GM23248 (cell line): Measurements from ENCODE around the gene ALK. TPM values are rescaled to one million over a fixed set of nuclear protein-coding genes. Genes with fewer than 3 reads are reported as not detected.
"Not testable (repeated sequence)": the region's sequence is repeated elsewhere in the genome, so short reads cannot be mapped to it uniquely, and the experiment has no call there.

ENCODE experiments used
- DNase-seq: peaks from one replicate; pipeline ENCODE4 v3.0.0-alpha.2; 2015
- H2AFZ ChIP-seq: fragments of 200-600 bp; sonication (generic); 2 replicates; pipeline ENCODE4 v1.6.1; 2016; ENCODE audit warnings: antibody characterized with exemption
- H3F3A ChIP-seq: fragments of 200-600 bp; sonication (generic); 2 replicates; pipeline ENCODE4 v1.6.1; 2016; ENCODE audit warnings: mild to moderate bottlenecking, antibody characterized with exemption, mixed run types; ENCODE audit not compliant: insufficient read depth
- H3K27ac ChIP-seq: fragments of 200-600 bp; sonication (generic); 2 replicates; pipeline ENCODE4 v1.5.1; 2016; ENCODE audit warnings: mild to moderate bottlenecking
- H3K27me3 ChIP-seq: fragments of 200-600 bp; sonication (generic); replicated peaks from 2 replicates; pipeline ENCODE4 v1.6.1; 2016; ENCODE audit warnings: mild to moderate bottlenecking; ENCODE audit not compliant: insufficient read depth
- H3K36me3 ChIP-seq: fragments of 200-600 bp; sonication (generic); 2 replicates; pipeline ENCODE4 v1.6.1; 2016; ENCODE audit warnings: low read depth, mild to moderate bottlenecking
- H3K4me1 ChIP-seq: fragments of 200-600 bp; sonication (generic); 2 replicates; pipeline ENCODE4 v1.6.1; 2016; ENCODE audit warnings: mild to moderate bottlenecking; ENCODE audit not compliant: insufficient read depth
- H3K4me2 ChIP-seq: fragments of 200-600 bp; sonication (generic); one replicate; pipeline ENCODE4 v1.6.1; 2016; ENCODE audit warnings: mild to moderate bottlenecking; ENCODE audit not compliant: unreplicated experiment
- H3K4me3 ChIP-seq: fragments of 200-600 bp; sonication (generic); 2 replicates; pipeline ENCODE4 v1.5.1; 2016; ENCODE audit warnings: mild to moderate bottlenecking
- H3K79me2 ChIP-seq: fragments of 200-600 bp; sonication (generic); 2 replicates; pipeline ENCODE4 v1.6.1; 2016; ENCODE audit warnings: mild to moderate bottlenecking; ENCODE audit not compliant: insufficient read depth
- H3K9ac ChIP-seq: fragments of 200-600 bp; sonication (generic); 2 replicates; pipeline ENCODE4 v1.6.1; 2016; ENCODE audit warnings: mild to moderate bottlenecking
- H3K9me2 ChIP-seq: fragments of 200-600 bp; sonication (generic); 2 replicates; pipeline ENCODE4 v1.6.1; 2016; ENCODE audit warnings: mixed run types, mild to moderate bottlenecking, moderate library complexity; ENCODE audit not compliant: insufficient read depth
- H3K9me3 ChIP-seq: fragments of 200-600 bp; sonication (generic); one replicate; pipeline ENCODE4 v1.6.1; 2017; ENCODE audit warnings: low read depth
- H4K20me1 ChIP-seq: fragments of 200-600 bp; sonication (generic); 2 replicates; pipeline ENCODE4 v1.6.0; 2016; ENCODE audit not compliant: insufficient read depth
- EZH2 ChIP-seq: fragments of 200-600 bp; sonication (generic); IDR thresholded peaks from 2 replicates; pipeline ENCODE4 v1.6.1; 2018; ENCODE audit warnings: antibody characterized with exemption, mild to moderate bottlenecking; ENCODE audit not compliant: insufficient read depth, poor library complexity, severe bottlenecking
- EZH2phosphoT487 ChIP-seq: fragments of 200-600 bp; sonication (generic); IDR thresholded peaks from 2 replicates; pipeline ENCODE4 v1.6.1; 2018; ENCODE audit warnings: antibody characterized with exemption, moderate library complexity, mild to moderate bottlenecking, low read depth; ENCODE audit not compliant: insufficient read depth
- WGBS, 2 experiments: methylation state at CpG; one replicate each; pipeline ENCODE4 v1.1.6; 2015 to 2017; ENCODE audit warnings: low lambda C conversion rate in 2 of 2, low coverage in 1 of 2; ENCODE audit errors: missing lambda C conversion rate in 2 of 2; 5-methylcytosine and 5-hydroxymethylcytosine counted together
- in situ Hi-C: fragments of 300-500 bp; cut with MboI; formaldehyde crosslinking; loops from 2 replicates; pipeline ENCODE4 v1.15.0; 2020
- polyA plus RNA-seq: library from polyadenylated mRNA; unstranded; fragments of >200 nt; fragmentation: Nextera tagmentation; extraction: Ambion mirVana; gene quantifications from 2 replicates; pipeline ENCODE4 v1.2.1, GENCODE V29; 2016
- total RNA-seq: library from RNA; depleted of rRNA; stranded (reverse); fragments of >200 nt; shearing (Covaris generic); gene quantifications from 2 replicates; pipeline ENCODE4 v1.2.3, GENCODE V29; 2014

The ALK gene
- total and polyA plus RNA-seq, 2 experiments from 2014 or later: under 0.01 to 0.05 TPM

GRCh38 chr2:29831560-29831959 is 89.8 kb downstream of the ALK start:
- in situ Hi-C loops: loop anchor here (25.0 kb wide), 2 partner anchors 519 to 869 kb away; no protein-coding TSS in a partner anchor

GRCh38 chr2:29829841-29830240 is 91.5 kb downstream of the ALK start:
- H2AFZ ChIP-seq: no peak overlapping the region
- H3K79me2 ChIP-seq: no peaks in the 10 kb centered on the region
- no peak overlapping the region for H3K27ac ChIP-seq
- no peak for TF ChIP-seq EZH2
- no peak for TF ChIP-seq EZH2phosphoT487
- 0 to 5% methylated on average over 2 of the region's 2 CpGs for WGBS, 2 experiments
- no peak overlapping the region for H3K4me2 ChIP-seq
- H3K36me3 ChIP-seq: no peaks in the 10 kb centered on the region
- no peaks in the 10 kb centered on the region for H3K4me1 ChIP-seq
- no peaks in the 10 kb centered on the region for H3F3A ChIP-seq
- no peaks in the 10 kb centered on the region for H3K9me2 ChIP-seq
- no peak overlapping the region for H3K9ac ChIP-seq
- no peak for DNase-seq
- H4K20me1 ChIP-seq: no peaks in the 10 kb centered on the region
- no peaks in the 10 kb centered on the region for H3K9me3 ChIP-seq
- in situ Hi-C loops: loop anchor here (25.0 kb wide), 2 partner anchors 518 to 868 kb away; no protein-coding TSS in a partner anchor
- no peak overlapping the region for H3K4me3 ChIP-seq
- peaks cover 21% of the 10 kb centered on the region; the same call in 1 of the 2 replicates for H3K27me3 ChIP-seq

More at GRCh38 chr2:29831560-29831959, 89.8 kb downstream of the ALK start:
- no peaks in the 10 kb centered on the region for H4K20me1 ChIP-seq
- no peaks in the 10 kb centered on the region for H3K36me3 ChIP-seq
- DNase-seq: no peak
- no peaks in the 10 kb centered on the region for H3K4me1 ChIP-seq
- TF ChIP-seq EZH2phosphoT487: no peak
- TF ChIP-seq EZH2: no peak
- H3K9me3 ChIP-seq: no peaks in the 10 kb centered on the region
- WGBS, 2 experiments: 42 to 49% methylated on average over 2 of the region's 2 CpGs
- H3K4me2 ChIP-seq: no peak overlapping the region
- H3K79me2 ChIP-seq: no peaks in the 10 kb centered on the region
- no peaks in the 10 kb centered on the region for H3F3A ChIP-seq
- no peak overlapping the region for H3K9ac ChIP-seq
- H2AFZ ChIP-seq: no peak overlapping the region
- no peak overlapping the region for H3K4me3 ChIP-seq
- no peak overlapping the region for H3K27ac ChIP-seq
- H3K27me3 ChIP-seq: peaks cover 17% of the 10 kb centered on the region; the same call in 1 of the 2 replicates
- H3K9me2 ChIP-seq: no peaks in the 10 kb centered on the region

GRCh38 chr2:29824145-29824544 is 97.2 kb downstream of the ALK start:
- H2AFZ ChIP-seq, in situ Hi-C loops, H3K4me3 ChIP-seq, H3K9me2 ChIP-seq, H3K4me2 ChIP-seq, H3K9me3 ChIP-seq, H3K27ac ChIP-seq, H3K9ac ChIP-seq, H3F3A ChIP-seq, H3K4me1 ChIP-seq, H4K20me1 ChIP-seq, H3K79me2 ChIP-seq, H3K36me3 ChIP-seq: not testable (repeated sequence)
- H3K27me3 ChIP-seq: peaks cover 22% of the 10 kb centered on the region
- 8 to 19% methylated on average over 1 of the region's 1 CpG for WGBS, 2 experiments
- peak; percentile 6 for DNase-seq

GRCh38 chr2:29821591-29821990 is 99.8 kb downstream of the ALK start:
- no peak for TF ChIP-seq EZH2phosphoT487
- TF ChIP-seq EZH2: no peak
- peaks cover 19% of the 10 kb centered on the region for H3K27me3 ChIP-seq
- H3K4me2 ChIP-seq: no peak overlapping the region
- H3K9me3 ChIP-seq: no peaks in the 10 kb centered on the region
- no peaks in the 10 kb centered on the region for H3K36me3 ChIP-seq
- no peak overlapping the region for H3K9ac ChIP-seq
- H3K27ac ChIP-seq: no peak overlapping the region
- H3K4me1 ChIP-seq: no peaks in the 10 kb centered on the region
- H4K20me1 ChIP-seq: no peaks in the 10 kb centered on the region
- no peak overlapping the region for H2AFZ ChIP-seq
- H3K79me2 ChIP-seq: no peaks in the 10 kb centered on the region
- in situ Hi-C loops: no loop called here
- no peak for DNase-seq
- H3K4me3 ChIP-seq: no peak overlapping the region
- H3K9me2 ChIP-seq: no peaks in the 10 kb centered on the region
- no peaks in the 10 kb centered on the region for H3F3A ChIP-seq
- 17 to 24% methylated on average over 2 of the region's 2 CpGs for WGBS, 2 experiments

- no peaks in the 10 kb centered on the region for H3K79me2 ChIP-seq
- H3K27ac ChIP-seq: no peak overlapping the region
- H2AFZ ChIP-seq: no peak overlapping the region
- H3K9me2 ChIP-seq: no peaks in the 10 kb centered on the region
- no peak for TF ChIP-seq EZH2phosphoT487
- TF ChIP-seq EZH2: no peak
- DNase-seq: no peak
- in situ Hi-C loops: no loop called here
- no peaks in the 10 kb centered on the region for H3K9me3 ChIP-seq
- peaks cover 25% of the 10 kb centered on the region for H3K27me3 ChIP-seq
- H3K4me3 ChIP-seq: no peak overlapping the region
- H3K4me1 ChIP-seq: no peaks in the 10 kb centered on the region
- no peaks in the 10 kb centered on the region for H3K36me3 ChIP-seq
- no peak overlapping the region for H3K4me2 ChIP-seq
- no peaks in the 10 kb centered on the region for H3F3A ChIP-seq
- no peaks in the 10 kb centered on the region for H4K20me1 ChIP-seq
- H3K9ac ChIP-seq: no peak overlapping the region
Observed at GRCh38 chr2:29819570-29819969, 101.8 kb downstream of the ALK start.
